ENCODE data around the gene POLR2L.

The POLR2L gene

GRCh38 chr11:816433-816779 is 25.9 kb downstream of the POLR2L start:
- DNase-seq (ENCODE audit: low spot score), result no peak
- in situ Hi-C loops (cut with MboI; ENCODE audit: low pct_unique_long_range_greater_than_20kb, low sequenced_read_pairs, unreplicated experiment), result no loop called here
- TF ChIP-seq CTCF (IDR thresholded peaks at IDR 0.05; ENCODE audit: extremely low read depth, insufficient read depth, missing control alignments), result no peak

- no peak for TF ChIP-seq CTCF (IDR thresholded peaks at IDR 0.05; ENCODE audit: extremely low read depth, insufficient read depth, missing control alignments)
- in situ Hi-C loops (cut with MboI; ENCODE audit: low pct_unique_long_range_greater_than_20kb, low sequenced_read_pairs, unreplicated experiment), result no loop called here
- DNase-seq (ENCODE audit: low spot score), result no peak
Observed at GRCh38 chr11:815675-816432, 26.5 kb downstream of the POLR2L start.

- in situ Hi-C loops (cut with MboI; ENCODE audit: low pct_unique_long_range_greater_than_20kb, low sequenced_read_pairs, unreplicated experiment), result no loop called here
- DNase-seq (ENCODE audit: low spot score), result no peak
- no peak for TF ChIP-seq CTCF (IDR thresholded peaks at IDR 0.05; ENCODE audit: extremely low read depth, insufficient read depth, missing control alignments)
Observed at GRCh38 chr11:813456-814096, 28.8 kb downstream of the POLR2L start.

GRCh38 chr11:813072-813455 is 29.3 kb downstream of the POLR2L start:
- in situ Hi-C loops (cut with MboI; ENCODE audit: low pct_unique_long_range_greater_than_20kb, low sequenced_read_pairs, unreplicated experiment), result no loop called here
- no peak for DNase-seq (ENCODE audit: low spot score)
- no peak for TF ChIP-seq CTCF (IDR thresholded peaks at IDR 0.05; ENCODE audit: extremely low read depth, insufficient read depth, missing control alignments)

GRCh38 chr11:812390-812789 is 29.9 kb downstream of the POLR2L start:
- no peak for TF ChIP-seq CTCF (IDR thresholded peaks at IDR 0.05; ENCODE audit: extremely low read depth, insufficient read depth, missing control alignments)
- no peak for DNase-seq (ENCODE audit: low spot score)
- in situ Hi-C loops (cut with MboI; ENCODE audit: low pct_unique_long_range_greater_than_20kb, low sequenced_read_pairs, unreplicated experiment), result no loop called here

- in situ Hi-C loops (cut with MboI; ENCODE audit: low pct_unique_long_range_greater_than_20kb, low sequenced_read_pairs, unreplicated experiment), result no loop called here
- TF ChIP-seq CTCF (IDR thresholded peaks at IDR 0.05; ENCODE audit: extremely low read depth, insufficient read depth, missing control alignments), result no peak
- DNase-seq (ENCODE audit: low spot score), result no peak
Observed at GRCh38 chr11:811446-812245, 30.7 kb downstream of the POLR2L start.

All from GM13977 (cell line).